ENCODE results near the gene PAPLN.

PAPLN gene

GRCh38 chr14:73246387-73247150 is 9.3 kb downstream of the PAPLN start:
- DNase-seq: no peak

DNA sequence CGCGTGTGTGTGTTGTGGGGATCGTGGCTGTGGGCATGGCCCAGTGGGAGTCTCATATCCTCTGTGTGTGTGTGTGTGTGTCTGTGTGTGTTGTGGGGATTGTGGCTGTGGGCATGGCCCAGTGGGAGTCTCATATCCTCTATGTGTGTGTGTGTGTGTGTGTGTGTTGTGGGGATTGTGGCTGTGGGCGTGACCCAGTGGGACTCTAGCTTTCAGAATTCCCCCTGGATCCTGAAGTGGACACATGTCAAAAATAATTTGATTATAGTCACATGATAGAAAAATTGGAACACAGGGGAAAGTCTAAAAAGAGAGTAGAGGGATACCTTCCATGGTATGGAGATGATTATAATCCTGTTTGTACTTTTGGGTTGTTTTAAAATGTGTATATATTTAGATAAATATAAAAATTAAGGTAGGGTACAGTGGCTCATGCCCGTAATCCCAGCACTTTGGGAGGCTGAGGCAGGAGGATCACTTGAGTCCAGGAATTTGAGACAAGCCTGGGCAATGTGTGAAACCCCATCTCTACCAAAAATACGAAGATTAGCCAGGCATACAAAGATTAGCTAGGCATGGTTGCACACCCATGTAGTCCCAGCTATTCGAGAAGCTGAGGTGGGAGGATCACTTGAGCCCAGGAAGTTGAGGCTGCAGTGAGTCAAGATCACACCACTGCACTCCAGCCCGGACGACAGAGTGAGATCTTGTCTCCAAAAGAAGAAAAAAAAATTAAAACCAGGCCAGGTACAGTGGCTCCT is 11.0 kb downstream of the PAPLN start:
- DNase-seq: no peak

DNA sequence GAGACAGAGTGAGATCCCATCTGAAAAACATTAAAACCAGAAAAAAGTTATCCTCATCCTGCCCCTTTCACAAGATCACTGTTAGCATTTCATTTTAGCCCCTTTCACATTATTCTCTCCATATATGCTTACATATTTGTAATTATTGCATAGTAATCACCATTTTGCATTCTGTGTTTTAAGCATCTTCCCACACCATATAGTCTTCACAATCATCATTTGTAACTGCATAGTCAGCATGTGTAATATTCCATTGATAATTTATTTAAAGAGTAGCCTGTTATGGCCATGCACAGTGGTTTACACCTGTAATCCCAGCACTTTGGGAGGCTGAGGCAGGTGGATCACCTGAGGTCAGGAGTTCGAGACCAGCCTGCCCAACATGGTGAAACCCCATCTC is 11.8 kb downstream of the PAPLN start:
- DNase-seq: no peak

- DNase-seq: no peak
Observed at GRCh38 chr14:73249564-73250316, 12.4 kb downstream of the PAPLN start.

GRCh38 chr14:73250317-73250713 is 13.0 kb downstream of the PAPLN start:
- no peak for DNase-seq

GRCh38 chr14:73250781-73251500 is 13.6 kb downstream of the PAPLN start:
- no peak for DNase-seq

- no peak for DNase-seq
Observed at GRCh38 chr14:73251516-73252215, 14.4 kb downstream of the PAPLN start.

- DNase-seq: no peak
Observed at GRCh38 chr14:73252491-73253322, 15.4 kb downstream of the PAPLN start.

DNA sequence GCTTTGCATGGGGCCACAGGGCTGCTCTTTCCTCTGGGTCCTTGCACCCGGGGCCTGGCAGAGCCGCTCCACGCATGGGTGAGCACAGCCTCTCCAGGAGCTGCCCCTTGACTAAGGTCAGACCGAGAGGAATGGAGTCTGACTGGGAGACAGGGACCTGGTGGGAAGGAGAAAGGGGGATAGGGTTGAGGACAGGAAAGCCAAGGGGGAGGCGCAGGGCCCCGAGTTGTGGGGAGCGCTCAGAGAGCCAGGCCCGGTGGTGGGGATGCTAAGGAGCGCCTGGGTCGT is 16.0 kb downstream of the PAPLN start:
- no peak for DNase-seq

- no peak for DNase-seq
Observed at GRCh38 chr14:73253721-73254120, 16.4 kb downstream of the PAPLN start.

- DNase-seq: no peak
Observed at GRCh38 chr14:73254247-73255004, 17.1 kb downstream of the PAPLN start.

- no peak for DNase-seq
Observed at GRCh38 chr14:73255005-73255400, 17.7 kb downstream of the PAPLN start.

- DNase-seq: no peak
Observed at GRCh38 chr14:73255693-73256225, 18.5 kb downstream of the PAPLN start.

DNA sequence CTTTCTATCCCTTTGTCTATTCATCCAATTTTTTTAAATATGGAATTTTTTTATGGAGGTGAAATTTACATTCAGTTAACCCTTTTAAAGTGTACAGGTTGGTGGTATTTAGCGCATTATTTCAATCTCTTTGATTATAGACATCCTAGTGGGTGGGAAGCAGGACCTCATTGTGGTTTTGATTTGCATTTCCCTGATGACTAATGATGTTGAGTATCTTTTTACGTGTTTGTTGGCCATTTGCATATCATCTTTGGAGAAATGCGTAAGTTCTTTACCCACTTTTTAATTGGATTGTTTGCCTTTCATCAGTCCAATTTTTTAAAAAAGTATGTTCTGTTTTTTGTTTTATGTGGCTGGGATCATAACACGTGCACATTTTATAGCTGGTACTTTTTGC is 20.8 kb downstream of the PAPLN start:
- no peak for DNase-seq

DNA sequence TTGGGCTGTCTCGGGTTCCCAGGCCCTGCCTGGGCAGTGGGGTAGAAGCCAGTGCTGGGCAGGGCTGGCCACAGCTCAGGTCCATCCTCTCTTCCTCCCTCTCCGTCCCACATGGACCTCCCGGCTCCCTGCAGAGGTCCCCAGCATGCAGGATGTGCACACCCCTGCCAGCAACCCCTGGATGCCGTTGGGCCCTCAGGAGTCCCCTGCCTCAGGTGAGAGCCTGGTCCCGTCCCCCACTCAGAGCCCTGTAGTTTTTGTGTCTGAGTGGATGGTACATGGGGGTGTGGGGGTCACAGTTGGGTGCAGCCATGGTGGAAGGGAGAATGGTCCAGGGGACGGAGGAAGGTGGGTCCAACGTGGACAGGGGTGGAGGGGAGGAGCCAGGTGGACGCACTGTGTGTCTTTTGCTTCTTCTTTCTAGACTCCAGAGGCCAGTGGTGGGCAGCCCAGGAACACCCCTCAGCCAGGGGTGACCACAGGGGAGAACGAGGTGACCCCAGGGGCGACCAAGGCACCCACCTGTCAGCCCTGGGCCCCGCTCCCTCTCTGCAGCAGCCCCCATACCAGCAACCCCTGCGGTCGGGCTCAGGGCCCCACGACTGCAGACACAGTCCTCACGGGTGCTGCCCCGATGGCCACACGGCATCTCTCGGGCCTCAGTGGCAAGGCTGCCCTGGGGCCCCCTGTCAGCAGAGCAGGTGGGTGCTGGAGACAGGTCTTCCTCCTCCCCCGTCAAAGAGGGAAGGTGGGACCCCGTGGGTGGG is 21.7 kb downstream of the PAPLN start:
- DNase-seq: no peak

DNA sequence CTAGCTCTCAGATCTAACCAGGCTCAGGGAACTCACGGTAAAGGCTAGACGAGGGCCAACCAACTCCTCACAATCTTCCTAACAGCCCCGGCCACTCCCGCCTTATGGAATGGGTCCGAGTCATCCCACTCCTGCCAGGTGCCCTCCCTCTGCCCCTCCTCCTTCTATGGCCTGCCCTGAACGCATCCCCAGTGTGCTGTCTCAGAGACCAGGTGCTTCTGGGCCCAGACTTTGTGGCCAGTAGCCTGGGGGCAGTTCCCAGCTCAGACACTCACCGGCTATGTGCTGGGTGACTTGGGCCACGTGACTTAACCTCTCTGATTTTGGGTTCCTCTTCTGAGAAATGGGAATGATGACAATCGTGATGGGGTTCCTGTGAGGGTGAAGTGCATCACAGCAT is 22.5 kb downstream of the PAPLN start:
- no peak for DNase-seq

DNA sequence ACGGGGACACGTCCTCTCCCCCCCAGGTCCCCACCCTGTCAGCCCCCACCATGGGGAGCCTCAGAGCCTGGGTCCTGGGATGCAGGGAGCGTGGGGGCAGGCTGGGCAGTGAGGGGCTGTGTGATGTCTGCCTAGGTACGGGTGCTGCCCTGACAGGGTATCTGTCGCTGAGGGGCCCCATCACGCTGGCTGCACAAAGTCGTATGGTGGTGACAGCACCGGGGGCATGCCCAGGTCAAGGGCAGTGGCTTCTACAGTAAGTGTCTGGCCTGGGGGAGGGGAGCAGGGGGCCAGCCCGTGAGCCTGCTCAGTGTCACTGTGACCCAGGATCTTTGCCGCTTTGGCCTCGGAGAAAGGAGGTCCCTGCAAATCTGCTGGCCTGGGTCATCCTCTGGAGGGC is 23.3 kb downstream of the PAPLN start:
- DNase-seq: no peak

DNA sequence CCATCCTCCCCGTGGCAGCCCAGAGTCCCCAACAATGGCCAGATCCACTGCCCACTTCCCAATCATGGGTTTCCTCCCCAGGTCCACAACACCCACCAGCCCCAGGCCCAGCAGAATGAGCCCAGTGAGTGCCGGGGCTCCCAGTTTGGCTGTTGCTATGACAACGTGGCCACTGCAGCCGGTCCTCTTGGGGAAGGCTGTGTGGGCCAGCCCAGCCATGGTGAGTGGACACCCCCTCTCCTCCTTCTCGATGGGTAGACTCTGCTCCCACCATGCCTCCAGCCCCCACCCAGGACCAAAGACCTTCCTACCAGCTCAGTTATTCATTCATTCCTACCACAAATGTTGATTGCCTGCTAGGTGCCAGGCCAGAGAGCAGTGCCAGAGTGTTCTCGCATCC is 23.8 kb downstream of the PAPLN start:
- no peak for DNase-seq

GRCh38 chr14:73261520-73262426 is 24.5 kb downstream of the PAPLN start:
- no peak for DNase-seq

Data from activated CD4-positive, alpha-beta T cell treated with anti-CD3 and anti-CD28 coated beads, Interleukin-2, amount 50 U/mL, for 4 hours (primary cell).